Liver (tissue), 9 donors: ENCODE results near the gene PPP1R2. TPM values are rescaled to one million over a fixed set of nuclear protein-coding genes. Genes with fewer than 3 reads are reported as not detected.

Experiments
- DNase-seq: peaks from one replicate; pipeline ENCODE4 v3.0.0-alpha.2; 2017; ENCODE audit warnings: low spot score
- H3K27ac ChIP-seq, 2 donors: one replicate each; pipeline ENCODE4 v1.7.0; 2013; ENCODE audit warnings: inconsistent platforms in 2 of 2, low read length in 2 of 2, control low read depth in 1 of 2, low read depth in 1 of 2, mild to moderate bottlenecking in 1 of 2
- H3K27me3 ChIP-seq, 4 donors: one replicate each; pipeline versions ENCODE4 v1.6.1 to v1.7.0; 2013; ENCODE audit warnings: low read length in 3 of 4, inconsistent platforms in 1 of 4, mild to moderate bottlenecking in 1 of 4, moderate library complexity in 1 of 4; ENCODE audit not compliant: control insufficient read depth in 4 of 4, insufficient read depth in 4 of 4
- H3K36me3 ChIP-seq, 4 donors: one replicate each; pipeline versions ENCODE4 v1.6.1 to v1.7.0; 2013; ENCODE audit warnings: low read length in 3 of 4, mild to moderate bottlenecking in 3 of 4, low read depth in 1 of 4, moderate library complexity in 1 of 4; ENCODE audit not compliant: control insufficient read depth in 4 of 4, insufficient read depth in 3 of 4
- H3K4me1 ChIP-seq, 4 donors: one replicate each; pipeline versions ENCODE4 v1.6.1 to v1.7.0; 2013; ENCODE audit warnings: low read length in 3 of 4, mild to moderate bottlenecking in 3 of 4, moderate library complexity in 1 of 4; ENCODE audit not compliant: control insufficient read depth in 4 of 4, insufficient read depth in 4 of 4
- H3K4me3 ChIP-seq, 3 donors: one replicate each; pipeline versions ENCODE4 v1.6.1 to v1.7.0; 2013; ENCODE audit warnings: low read length in 3 of 3, control low read depth in 1 of 3, low read depth in 1 of 3, mild to moderate bottlenecking in 1 of 3
- H3K9ac ChIP-seq, 2 donors: one replicate each; pipeline ENCODE4 v1.7.0; 2013; ENCODE audit warnings: low read length in 2 of 2, mild to moderate bottlenecking in 2 of 2, moderate library complexity in 2 of 2, control low read depth in 1 of 2, low read depth in 1 of 2
- H3K9me3 ChIP-seq, 4 donors: one replicate each; pipeline versions ENCODE4 v1.6.1 to v1.7.0; 2013; ENCODE audit warnings: low read length in 3 of 4; ENCODE audit not compliant: control insufficient read depth in 4 of 4
- EGR1 ChIP-seq, 2 donors: IDR thresholded peaks; 2 replicates each; pipeline ENCODE4 v1.6.1; 2016 to 2018; ENCODE audit warnings: antibody characterized with exemption in 2 of 2, low read depth in 2 of 2
- FOXA1 ChIP-seq: IDR thresholded peaks from 2 replicates; pipeline ENCODE4 v1.6.1; 2016; ENCODE audit warnings: antibody characterized with exemption
- FOXA2 ChIP-seq: IDR thresholded peaks from 2 replicates; pipeline ENCODE4 v1.6.1; 2016; ENCODE audit warnings: antibody characterized with exemption
- HNF4A ChIP-seq, 2 donors: conservative IDR thresholded peaks; 2 replicates each; pipeline ENCODE4 v1.6.1; 2016; ENCODE audit warnings: antibody characterized with exemption in 2 of 2, mild to moderate bottlenecking in 2 of 2
- HNF4G ChIP-seq: IDR thresholded peaks from 2 replicates; pipeline ENCODE4 v1.6.1; 2016; ENCODE audit warnings: antibody characterized with exemption
- JUND ChIP-seq, 2 donors: IDR thresholded peaks; 2 replicates each; pipeline ENCODE4 v1.6.1; 2016; ENCODE audit warnings: antibody characterized with exemption in 2 of 2
- RAD21 ChIP-seq, 2 donors: IDR thresholded peaks; 2 replicates each; pipeline ENCODE4 v1.6.1; 2016; ENCODE audit warnings: antibody characterized with exemption in 2 of 2, mild to moderate bottlenecking in 2 of 2
- RXRA ChIP-seq, 2 donors: IDR thresholded peaks; 2 replicates each; pipeline ENCODE4 v1.6.1; 2017 to 2018; ENCODE audit warnings: antibody characterized with exemption in 2 of 2, mild to moderate bottlenecking in 1 of 2
- SP1 ChIP-seq: IDR thresholded peaks from 2 replicates; pipeline ENCODE4 v1.6.1; 2018; ENCODE audit warnings: antibody characterized with exemption, mild to moderate bottlenecking
- TAF1 ChIP-seq: conservative IDR thresholded peaks from 2 replicates; pipeline ENCODE4 v1.6.1; 2016; ENCODE audit warnings: antibody characterized with exemption, mild to moderate bottlenecking
- YY1 ChIP-seq: IDR thresholded peaks from 2 replicates; pipeline ENCODE4 v1.6.1; 2016; ENCODE audit warnings: antibody characterized with exemption, mild to moderate bottlenecking
- WGBS: extraction: QIAGEN DNeasy Blood & Tissue Kit; methylation state at CpG from one replicate; pipeline ENCODE4 v1.1.7; 2013; 5-methylcytosine and 5-hydroxymethylcytosine counted together
- polyA plus RNA-seq, 2 donors: library from polyadenylated mRNA; stranded (reverse) in 1 of 2; unstranded in 1 of 2; fragments of 200-250 nt in 1 of 2; fragments of >200 nt in 1 of 2; fragmentation: Nextera tagmentation in 1 of 2; extraction: Ambion mirVana in 1 of 2; gene quantifications; one replicate each; pipeline versions ENCODE4 v1.2.1 to v1.2.3, GENCODE V29; 2013 to 2015
- total RNA-seq, 2 donors: library from RNA; depleted of rRNA; stranded (reverse); fragments of >200 nt; gene quantifications; one replicate each; pipeline ENCODE4 v1.2.3, GENCODE V29; 2014
- TF ChIP-seq, protein P1 (sequence below): IDR thresholded peaks from 2 replicates; pipeline ENCODE4 v1.6.1; 2016; ENCODE audit warnings: antibody characterized with exemption
- TF ChIP-seq, protein P2 (sequence below): fragments of 150-350 bp; IDR thresholded peaks from 2 replicates; pipeline ENCODE4 v1.5.1; 2017; ENCODE audit warnings: improper control_type of control experiment, low read depth, low read length; ENCODE audit not compliant: missing input control
- TF ChIP-seq, protein P3 (sequence below): IDR thresholded peaks from 2 replicates; pipeline ENCODE4 v1.6.1; 2016; ENCODE audit warnings: antibody characterized with exemption
- TF ChIP-seq, protein P4 (sequence below): IDR thresholded peaks from 2 replicates; pipeline ENCODE4 v1.6.1; 2016; ENCODE audit warnings: antibody characterized with exemption
- donor health status: healthy.
- donor health status: healthy.
- donor health status: healthy.
- donor health status: healthy.
- donor health status: healthy.

Gene PPP1R2
- total and polyA plus RNA-seq, 4 donors, result 9.3 to 21.4 (median 16.0) TPM

DNA sequence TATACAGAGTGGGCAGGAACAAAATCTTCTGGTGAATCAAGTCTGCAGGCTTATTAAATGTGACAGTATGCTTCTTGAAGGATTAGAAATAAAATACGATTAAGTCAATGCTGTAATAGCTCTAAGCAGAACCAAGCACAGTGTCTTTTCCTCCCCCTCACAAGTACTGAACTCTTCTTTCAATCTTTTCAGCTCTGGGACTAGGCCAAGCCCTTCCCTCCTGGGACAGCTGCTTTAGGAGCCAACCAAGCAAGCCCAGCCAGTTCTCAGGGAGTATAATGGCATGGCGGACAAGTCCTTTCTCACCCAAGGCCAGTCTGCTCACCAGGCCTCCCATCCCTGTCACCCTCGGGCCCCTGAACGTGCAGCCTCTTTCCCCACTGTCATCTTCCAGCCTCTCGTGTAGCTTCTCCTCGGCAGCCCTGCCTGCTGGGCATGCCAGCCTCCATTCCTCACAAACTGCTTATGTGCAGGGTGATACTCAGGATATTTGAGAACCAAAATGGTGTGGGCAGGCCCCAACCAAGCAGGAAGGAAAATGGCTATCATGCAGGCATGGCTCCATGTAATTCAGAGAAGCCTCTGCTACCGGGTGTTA is 8.4 kb upstream of the PPP1R2 start (continued):
- TF ChIP-seq YY1 (no peak), EGR1 (IDR thresholded peaks at IDR 0.05; ENCODE audit: low read depth in 2 of 2) (no peak), FOXA2 (no peak)
- TF ChIP-seq, protein P1, sequence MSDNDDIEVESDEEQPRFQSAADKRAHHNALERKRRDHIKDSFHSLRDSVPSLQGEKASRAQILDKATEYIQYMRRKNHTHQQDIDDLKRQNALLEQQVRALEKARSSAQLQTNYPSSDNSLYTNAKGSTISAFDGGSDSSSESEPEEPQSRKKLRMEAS, result no peak
- TF ChIP-seq, protein P2, sequence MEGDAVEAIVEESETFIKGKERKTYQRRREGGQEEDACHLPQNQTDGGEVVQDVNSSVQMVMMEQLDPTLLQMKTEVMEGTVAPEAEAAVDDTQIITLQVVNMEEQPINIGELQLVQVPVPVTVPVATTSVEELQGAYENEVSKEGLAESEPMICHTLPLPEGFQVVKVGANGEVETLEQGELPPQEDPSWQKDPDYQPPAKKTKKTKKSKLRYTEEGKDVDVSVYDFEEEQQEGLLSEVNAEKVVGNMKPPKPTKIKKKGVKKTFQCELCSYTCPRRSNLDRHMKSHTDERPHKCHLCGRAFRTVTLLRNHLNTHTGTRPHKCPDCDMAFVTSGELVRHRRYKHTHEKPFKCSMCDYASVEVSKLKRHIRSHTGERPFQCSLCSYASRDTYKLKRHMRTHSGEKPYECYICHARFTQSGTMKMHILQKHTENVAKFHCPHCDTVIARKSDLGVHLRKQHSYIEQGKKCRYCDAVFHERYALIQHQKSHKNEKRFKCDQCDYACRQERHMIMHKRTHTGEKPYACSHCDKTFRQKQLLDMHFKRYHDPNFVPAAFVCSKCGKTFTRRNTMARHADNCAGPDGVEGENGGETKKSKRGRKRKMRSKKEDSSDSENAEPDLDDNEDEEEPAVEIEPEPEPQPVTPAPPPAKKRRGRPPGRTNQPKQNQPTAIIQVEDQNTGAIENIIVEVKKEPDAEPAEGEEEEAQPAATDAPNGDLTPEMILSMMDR, result no peak

DNA sequence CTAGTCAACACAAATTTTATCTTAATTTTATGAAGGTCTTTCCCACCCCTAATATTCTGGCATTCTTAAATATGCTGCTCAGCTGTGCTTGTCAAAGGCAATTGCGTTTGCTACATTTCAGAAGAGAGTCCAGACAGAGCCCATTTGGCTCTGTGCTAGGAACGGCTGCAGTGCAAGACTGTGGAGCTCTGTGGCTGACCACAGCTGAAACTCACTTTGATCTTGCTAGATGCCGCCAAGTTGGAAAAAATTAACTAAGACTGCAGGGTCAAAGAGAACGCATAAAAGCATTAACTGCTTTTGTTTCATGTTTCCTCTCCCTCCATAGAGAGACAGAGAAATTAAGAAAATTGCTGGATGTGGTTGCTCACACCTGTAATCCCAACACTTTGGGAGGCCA is 7.6 kb upstream of the PPP1R2 start:
- Histone ChIP-seq H3K36me3 (no peaks in the 10 kb centered on the region), H3K4me3 (no peak overlapping the region), H3K4me1 (no peaks in the 10 kb centered on the region), H3K27me3 (no peaks in the 10 kb centered on the region), H3K27ac (no peak overlapping the region), H3K9ac (no peak overlapping the region), H3K9me3 (no peaks in the 10 kb centered on the region)
- TF ChIP-seq RAD21 (IDR thresholded peaks at IDR 0.05) (no peak), FOXA2 (no peak)
- TF ChIP-seq, protein P3, sequence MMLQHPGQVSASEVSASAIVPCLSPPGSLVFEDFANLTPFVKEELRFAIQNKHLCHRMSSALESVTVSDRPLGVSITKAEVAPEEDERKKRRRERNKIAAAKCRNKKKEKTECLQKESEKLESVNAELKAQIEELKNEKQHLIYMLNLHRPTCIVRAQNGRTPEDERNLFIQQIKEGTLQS, result no peak
- no peak for DNase-seq
- 44% methylated on average over 4 of the region's 4 CpGs for WGBS

DNA sequence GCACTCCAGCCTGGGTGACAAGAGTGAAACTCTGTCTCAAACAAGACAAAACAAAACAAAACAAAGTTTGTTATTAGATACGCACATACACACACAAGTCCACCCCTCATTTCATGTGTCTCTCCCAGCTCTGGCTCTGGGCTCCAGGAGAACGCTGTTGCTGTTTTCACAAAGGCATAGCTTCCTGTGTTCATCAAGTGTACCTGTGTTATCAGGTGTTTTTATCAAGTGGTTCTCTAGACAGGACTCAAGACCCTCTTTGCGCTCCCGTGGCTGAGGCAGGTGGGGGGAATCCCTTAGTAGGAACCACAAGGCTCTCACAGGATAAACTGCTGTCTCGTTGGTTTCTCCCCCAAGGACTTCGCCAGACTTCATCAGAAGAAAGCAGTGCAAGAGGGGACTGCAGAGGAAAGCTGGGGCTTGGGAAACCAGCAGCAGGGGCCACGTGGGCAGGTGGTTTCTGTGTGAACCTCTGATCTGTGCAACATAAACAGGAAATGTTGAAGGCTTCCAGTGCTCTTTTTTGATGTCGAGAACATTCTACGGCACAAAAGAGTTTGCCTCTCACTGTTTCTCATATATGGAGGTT is 6.9 kb upstream of the PPP1R2 start:
- no peak overlapping the region for H3K27ac ChIP-seq
- TF ChIP-seq, protein P3, result no peak
- no peak for TF ChIP-seq RXRA (IDR thresholded peaks at IDR 0.05)
- TF ChIP-seq RAD21 (IDR thresholded peaks at IDR 0.05), result no peak
- no peak for TF ChIP-seq SP1
- TF ChIP-seq JUND (IDR thresholded peaks at IDR 0.05), result no peak
- no peak for TF ChIP-seq TAF1
- TF ChIP-seq YY1, result no peak
- TF ChIP-seq, protein P4, sequence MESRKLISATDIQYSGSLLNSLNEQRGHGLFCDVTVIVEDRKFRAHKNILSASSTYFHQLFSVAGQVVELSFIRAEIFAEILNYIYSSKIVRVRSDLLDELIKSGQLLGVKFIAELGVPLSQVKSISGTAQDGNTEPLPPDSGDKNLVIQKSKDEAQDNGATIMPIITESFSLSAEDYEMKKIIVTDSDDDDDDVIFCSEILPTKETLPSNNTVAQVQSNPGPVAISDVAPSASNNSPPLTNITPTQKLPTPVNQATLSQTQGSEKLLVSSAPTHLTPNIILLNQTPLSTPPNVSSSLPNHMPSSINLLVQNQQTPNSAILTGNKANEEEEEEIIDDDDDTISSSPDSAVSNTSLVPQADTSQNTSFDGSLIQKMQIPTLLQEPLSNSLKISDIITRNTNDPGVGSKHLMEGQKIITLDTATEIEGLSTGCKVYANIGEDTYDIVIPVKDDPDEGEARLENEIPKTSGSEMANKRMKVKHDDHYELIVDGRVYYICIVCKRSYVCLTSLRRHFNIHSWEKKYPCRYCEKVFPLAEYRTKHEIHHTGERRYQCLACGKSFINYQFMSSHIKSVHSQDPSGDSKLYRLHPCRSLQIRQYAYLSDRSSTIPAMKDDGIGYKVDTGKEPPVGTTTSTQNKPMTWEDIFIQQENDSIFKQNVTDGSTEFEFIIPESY, result no peak
- TF ChIP-seq FOXA1, result no peak
- TF ChIP-seq HNF4G, result no peak
- no peak for TF ChIP-seq HNF4A (conservative IDR thresholded peaks at IDR 0.05)
- no peak overlapping the region for H3K4me3 ChIP-seq
- no peaks in the 10 kb centered on the region for H3K27me3 ChIP-seq
- H3K9ac ChIP-seq, result no peak overlapping the region
- WGBS, result 63% methylated on average over 9 of the region's 9 CpGs
- DNase-seq, result no peak
- no peaks in the 10 kb centered on the region for H3K4me1 ChIP-seq
- no peaks in the 10 kb centered on the region for H3K9me3 ChIP-seq
- H3K36me3 ChIP-seq, result no peaks in the 10 kb centered on the region
